22Rv1 (cell line): ENCODE data around the gene TMEM143.

Source experiments
- CTCF ChIP-seq: fragments of 450-650 bp; IDR thresholded peaks from 2 replicates; pipeline ENCODE4 v1.5.1; 2017; ENCODE audit warnings: mild to moderate bottlenecking
- ZFX ChIP-seq: fragments of 450-650 bp; IDR thresholded peaks from 2 replicates; pipeline ENCODE4 v1.6.1; 2017; ENCODE audit warnings: antibody characterized with exemption, borderline replicate concordance

DNA sequence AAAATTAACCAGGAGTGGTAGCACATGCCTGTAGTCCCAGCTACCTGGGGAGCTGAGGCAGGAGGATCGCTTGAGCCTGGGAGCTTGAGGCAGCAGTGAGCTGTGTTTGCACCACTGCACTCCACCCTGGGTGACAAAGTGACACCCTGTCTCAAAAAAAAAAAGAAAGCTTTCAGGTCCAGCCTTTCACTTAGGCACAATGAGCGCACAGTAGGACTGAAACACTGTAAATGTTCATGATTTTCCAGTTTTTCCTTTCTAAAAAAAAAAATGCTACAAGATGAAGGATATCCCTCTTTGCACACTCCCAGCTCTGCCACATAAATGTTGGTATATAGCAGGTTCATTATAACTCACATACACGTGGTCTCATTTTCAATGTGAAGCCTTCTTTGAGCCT, 76.0 kb downstream of the TMEM143 start:
- no peak for TF ChIP-seq ZFX
- no peak for TF ChIP-seq CTCF
